ENCODE data around the gene QSER1.

Gene QSER1

DNA sequence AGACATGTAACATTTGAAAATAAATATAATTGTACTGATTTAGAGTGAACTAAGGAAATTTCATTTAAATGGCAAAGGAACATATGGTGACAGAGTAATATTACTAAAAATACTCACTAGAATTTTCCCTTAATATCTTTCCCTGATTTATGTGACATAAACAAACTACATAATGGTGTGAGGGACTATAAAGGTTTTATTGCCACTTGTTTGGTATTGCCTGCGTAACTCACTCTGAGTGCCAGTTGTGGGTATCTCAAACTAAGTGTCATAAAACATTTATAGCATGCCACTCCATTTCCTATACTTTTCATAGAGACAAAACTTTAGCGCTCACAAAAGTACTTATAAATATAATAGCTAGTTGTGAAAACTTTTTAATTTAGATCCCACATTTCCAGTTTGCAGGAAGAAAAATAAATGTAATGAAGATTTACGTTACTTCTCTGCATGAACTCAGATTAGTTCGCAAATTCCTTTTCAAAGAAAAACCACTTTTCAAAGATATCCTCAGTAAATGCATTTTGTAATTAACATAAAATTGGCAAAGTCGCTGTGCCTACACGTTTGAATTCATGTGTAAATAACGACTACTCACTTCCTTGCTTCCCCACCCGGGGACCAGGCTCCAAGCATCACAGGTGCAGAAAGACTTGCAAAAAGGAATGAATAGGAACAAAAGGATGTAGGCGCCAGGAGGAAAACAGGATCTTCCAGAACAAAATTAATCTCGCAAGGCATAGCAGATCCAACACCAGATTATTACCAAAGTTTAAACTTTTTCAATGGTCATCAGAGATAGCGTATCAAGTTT is 1.6 kb upstream of the QSER1 start:
- no peak for DNase-seq

- DNase-seq: peak; percentile 29
These were observed 805 bp upstream of the QSER1 start for GRCh38 chr11:32891657-32892354.

DNA sequence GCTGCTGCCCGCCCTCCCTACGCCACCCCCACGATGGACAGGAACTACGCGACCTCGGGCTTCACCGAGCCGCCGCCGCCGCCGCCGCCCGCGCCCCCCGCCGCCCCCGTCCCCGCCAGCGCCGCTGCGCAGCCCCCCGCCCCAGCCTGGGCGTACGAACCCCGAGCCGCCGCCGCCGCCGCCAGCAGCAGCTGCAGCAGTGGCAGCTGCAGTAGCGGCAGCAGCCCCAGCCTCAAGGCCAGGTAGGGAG is 407 bp downstream of the QSER1 start:
- no peak for DNase-seq

DNA sequence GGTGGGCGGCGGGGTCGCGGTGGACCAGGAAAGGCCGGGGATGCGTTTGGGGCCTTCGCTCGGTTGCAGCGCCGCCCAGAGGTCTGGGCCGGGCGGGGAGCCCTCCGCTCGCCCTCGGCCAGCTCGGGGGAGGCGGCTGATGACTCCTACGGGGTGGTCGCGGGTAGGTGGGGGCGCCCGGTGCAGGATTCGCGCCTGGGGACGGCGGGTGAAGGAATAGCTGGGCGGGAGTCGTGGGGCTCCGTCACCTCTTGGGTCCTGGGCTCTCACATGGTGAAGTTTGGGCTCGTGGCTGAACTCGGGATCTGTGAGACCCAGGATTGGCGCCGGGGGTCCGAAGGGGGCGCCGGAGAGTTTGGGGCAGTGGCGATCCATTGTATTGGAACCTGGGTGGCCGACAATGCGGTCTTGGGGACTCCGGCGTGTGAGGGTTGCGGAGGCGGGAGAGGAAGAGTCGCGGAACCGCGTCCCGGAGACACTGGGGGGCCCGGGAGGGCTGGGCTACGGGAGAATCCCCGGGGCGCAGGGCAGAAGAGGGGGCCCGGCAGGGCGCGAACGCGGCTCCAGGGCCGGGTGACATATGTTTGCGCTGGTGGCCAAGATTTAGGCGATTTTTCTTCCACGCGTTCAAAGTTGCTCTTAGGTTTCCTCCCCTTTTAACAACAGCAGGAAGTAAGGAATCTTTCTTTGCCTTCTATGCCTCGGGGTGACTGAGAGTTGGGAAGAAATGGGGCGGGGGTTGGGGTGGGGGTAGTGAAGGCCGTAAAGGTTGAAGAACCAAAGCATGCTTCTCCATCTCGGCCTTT is 935 bp downstream of the QSER1 start:
- peak; percentile 48 for DNase-seq

DNA sequence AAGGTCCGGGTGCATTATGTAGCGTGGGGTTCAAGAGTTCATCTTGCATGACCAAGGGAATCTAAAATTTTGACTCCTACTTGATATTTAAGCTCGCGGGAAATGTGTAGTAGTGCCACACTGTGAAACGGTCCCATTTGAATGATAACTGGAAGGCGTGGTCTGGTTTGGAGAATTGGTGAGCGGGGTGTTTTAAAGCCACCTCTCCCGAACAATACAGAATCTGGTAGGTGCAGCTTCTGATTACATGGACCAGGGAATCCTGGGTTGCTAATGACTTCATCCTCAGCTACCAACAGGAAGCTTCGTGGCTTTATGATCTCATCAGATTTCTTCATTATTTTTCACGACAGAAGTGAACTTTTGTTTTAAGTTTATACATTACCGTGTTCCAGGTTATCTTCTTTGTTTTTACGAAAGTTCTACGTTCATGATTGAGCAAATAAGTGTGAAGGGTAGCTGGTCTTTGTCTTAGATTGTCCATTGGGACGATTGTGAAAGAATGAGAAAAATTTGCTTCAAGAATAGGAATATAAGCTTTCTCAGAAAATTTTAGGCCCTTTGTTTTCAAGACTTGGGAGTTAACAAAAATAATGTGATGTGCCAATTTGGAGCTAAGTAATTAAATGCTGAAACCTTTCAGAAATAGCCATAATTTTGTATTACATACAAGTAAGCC is 1.7 kb downstream of the QSER1 start:
- peak; percentile 79 for DNase-seq

GRCh38 chr11:32894921-32895320 is 2.3 kb downstream of the QSER1 start:
- DNase-seq: no peak

- no peak for DNase-seq
These were observed 2.9 kb downstream of the QSER1 start for GRCh38 chr11:32895471-32895870.

- no peak for DNase-seq
These were observed 4.5 kb downstream of the QSER1 start for GRCh38 chr11:32897103-32897502.

- DNase-seq: no peak
These were observed 6.8 kb downstream of the QSER1 start for GRCh38 chr11:32899438-32899837.

GRCh38 chr11:32902089-32902665 is 9.6 kb downstream of the QSER1 start:
- DNase-seq: no peak

GRCh38 chr11:32905028-32905667 is 12.5 kb downstream of the QSER1 start:
- no peak for DNase-seq

GRCh38 chr11:32908619-32909018 is 16.0 kb downstream of the QSER1 start:
- no peak for DNase-seq

DNA sequence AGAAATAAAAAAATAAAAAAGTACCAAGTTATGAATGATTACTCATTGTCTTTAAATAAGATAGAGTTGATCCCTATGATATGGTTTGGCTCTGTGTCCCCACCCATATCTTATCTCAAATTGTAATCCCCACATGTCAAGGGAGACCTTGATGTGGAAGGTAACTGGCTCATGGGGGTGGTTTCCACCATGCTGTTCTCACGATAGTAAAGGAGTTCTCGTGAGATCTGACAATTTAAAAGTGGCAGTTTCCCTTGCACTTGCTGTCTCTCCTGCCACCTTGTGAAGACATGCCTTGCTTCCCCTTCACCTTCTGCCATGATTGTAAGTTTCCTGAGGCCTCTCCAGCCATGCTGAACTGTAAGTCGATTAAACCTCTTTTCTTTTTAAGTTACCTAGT is 18.8 kb downstream of the QSER1 start:
- DNase-seq: no peak

DNA sequence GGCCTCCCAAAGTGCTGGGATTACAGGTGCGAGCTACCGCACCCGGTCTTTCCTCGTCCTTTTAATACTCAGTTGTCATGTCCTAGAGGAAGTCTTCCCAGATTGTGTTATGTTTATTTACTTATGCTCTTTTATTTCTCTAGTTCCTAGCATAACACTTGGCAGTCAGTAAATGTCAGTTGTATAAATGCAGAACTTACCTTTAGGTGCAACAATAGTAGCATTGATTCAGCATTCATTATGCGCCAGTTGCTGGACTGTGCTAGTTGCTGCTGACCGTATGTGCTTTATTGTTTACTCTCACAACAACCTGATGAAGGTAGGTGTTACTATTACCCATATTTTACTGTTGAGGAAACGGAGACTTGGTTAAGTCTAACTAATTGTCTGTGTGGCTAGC is 20.8 kb downstream of the QSER1 start:
- DNase-seq: no peak

- DNase-seq: no peak
These were observed 23.8 kb downstream of the QSER1 start for GRCh38 chr11:32916361-32916760.

GRCh38 chr11:32916994-32917393 is 24.4 kb downstream of the QSER1 start:
- DNase-seq: no peak

DNA sequence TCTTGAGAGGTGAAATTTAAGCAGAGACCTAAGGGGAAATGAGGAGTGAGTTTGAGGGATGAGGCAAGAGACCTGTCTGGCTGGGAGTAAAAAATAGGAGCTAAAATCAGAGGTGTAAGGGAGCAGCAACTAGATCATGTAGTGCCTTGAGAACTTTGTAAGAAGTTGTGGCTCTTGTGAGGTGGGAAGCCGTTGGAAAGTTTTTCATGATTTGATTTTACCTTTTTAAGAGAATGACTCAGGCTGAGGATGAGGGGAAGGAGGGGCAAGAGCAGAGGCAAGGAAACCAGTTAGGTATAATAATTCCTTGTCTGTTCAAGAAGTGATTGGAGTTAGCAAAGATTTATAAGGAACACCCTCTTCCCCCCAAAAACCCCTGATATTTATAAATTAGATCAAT is 25.8 kb downstream of the QSER1 start:
- DNase-seq: no peak

- DNase-seq: no peak
These were observed 26.7 kb downstream of the QSER1 start for GRCh38 chr11:32919338-32919737.

DNA sequence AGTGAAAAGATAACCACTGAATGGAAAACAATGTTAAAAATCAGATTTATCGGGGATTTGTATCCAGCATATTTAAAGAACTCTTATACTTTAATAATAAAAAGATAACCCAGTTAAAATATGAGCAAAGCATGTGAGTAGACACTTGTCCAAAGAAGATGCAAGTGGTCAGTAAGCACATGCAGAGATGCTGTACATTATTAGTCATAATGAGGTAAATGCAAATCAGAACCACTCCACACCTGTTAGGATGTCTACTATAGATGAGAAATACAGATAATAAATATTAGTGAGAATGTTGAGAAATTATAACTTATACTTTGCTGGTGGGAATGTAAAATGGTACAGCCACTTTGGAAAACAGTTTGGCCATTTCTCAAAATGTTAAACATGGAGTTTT is 28.0 kb downstream of the QSER1 start:
- no peak for DNase-seq

DNA sequence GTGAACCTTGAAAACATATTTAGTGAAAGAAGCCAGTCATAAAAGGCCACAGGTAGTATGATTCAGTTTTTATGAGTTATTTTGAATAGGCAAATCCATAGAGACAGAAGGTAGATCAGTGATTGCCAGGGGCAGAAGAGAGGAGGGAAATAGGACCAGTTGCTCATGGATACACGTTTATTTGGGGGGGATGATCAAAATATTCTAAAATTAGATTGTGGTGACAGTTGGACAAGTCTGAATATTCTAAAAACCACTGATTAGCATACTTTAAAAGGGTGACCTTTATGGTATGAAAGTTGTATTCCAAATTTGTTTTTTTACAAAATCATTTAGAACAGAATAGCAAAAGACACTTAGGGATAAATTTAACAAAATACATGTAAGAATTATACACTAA is 28.6 kb downstream of the QSER1 start:
- DNase-seq: no peak

GRCh38 chr11:32931606-32932005 is 39.0 kb downstream of the QSER1 start:
- DNase-seq: no peak

DNA sequence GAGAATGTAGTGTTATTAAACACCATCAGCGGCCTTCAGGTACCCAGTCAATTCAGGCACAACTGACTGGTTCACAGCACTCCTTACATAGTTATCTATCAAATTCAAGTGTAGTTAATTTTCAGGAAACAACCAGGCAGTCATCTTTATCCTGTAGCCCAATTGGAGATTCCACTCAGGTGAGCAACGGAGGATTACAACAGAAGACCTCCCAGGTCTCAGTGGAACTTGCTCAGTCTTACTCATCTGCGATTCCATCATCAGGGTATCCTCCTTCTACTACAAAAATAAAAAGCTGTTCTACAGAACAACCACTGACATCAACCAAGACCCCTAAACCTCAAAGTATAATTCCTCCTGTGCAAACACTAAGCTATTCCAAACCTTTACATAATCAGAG is 39.6 kb downstream of the QSER1 start:
- no peak for DNase-seq

Measured in fibroblast of skin of abdomen (primary cell).